ENCODE data around the gene MIS18BP1.
"Not testable (repeated sequence)": the region's sequence is repeated elsewhere in the genome, so short reads cannot be mapped to it uniquely, and the experiment has no call there.

MIS18BP1 gene

DNA sequence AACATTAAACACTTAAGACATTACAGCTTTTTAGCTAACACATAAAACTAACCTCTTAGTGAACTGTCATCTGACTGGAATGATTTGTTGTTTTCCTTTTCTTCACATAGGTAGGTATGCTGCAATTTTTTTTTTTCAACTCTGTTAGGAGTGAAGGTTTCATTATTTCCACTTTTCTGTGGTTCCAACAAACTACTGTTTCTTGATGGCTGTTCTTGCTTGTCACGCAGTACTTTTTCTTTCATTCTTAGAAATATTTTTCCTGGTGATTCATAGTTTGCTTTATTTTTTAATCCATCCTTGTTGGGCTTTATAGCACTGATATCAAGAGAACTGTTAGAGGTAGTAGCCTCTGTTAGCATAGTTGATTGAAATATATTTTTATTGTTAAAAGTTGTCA, 6.3 kb downstream of the MIS18BP1 start:
- DNase-seq (ENCODE audit: low read depth in 3 of 3, low spot score in 1 of 3) = no peak

DNA sequence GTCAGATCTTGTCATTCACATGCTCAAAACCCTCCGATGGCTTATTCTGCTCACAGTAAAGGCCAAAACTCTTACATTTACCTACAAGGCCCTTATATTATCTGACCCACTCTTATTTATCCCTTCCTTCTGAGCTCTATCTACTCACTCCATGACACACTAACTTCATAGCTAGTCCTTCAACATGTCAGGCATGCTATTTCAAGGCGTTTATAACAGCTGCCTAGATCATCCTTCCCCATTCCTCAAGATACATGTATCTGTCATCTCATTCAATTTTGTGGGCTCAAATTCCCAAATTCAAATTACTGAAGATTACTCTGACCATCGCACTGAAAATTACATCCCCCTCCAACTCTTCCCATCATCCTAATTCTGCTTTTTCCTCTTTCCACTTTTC, 6.9 kb downstream of the MIS18BP1 start:
- DNase-seq (ENCODE audit: low read depth in 3 of 3, low spot score in 1 of 3) = no peak

DNA sequence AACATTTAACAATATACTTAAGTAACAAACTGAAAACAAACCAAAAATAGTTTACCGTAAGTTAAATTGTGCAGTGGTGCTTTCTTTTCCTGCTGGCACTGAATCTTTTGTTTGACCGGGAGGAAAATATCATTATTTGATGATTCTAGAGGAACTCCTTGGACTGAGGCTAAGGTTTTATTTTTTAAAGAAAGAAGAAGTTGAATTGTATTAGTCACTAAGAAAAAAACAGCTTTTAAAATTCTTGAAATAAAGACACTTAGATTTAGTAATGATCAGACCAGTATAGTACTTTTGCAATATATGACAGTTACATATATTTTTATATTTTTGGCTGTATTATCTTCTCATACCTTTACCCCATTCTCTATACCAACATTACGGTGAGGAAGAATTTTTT, 10.3 kb downstream of the MIS18BP1 start:
- DNase-seq (ENCODE audit: low read depth in 3 of 3, low spot score in 1 of 3) = no peak

DNA sequence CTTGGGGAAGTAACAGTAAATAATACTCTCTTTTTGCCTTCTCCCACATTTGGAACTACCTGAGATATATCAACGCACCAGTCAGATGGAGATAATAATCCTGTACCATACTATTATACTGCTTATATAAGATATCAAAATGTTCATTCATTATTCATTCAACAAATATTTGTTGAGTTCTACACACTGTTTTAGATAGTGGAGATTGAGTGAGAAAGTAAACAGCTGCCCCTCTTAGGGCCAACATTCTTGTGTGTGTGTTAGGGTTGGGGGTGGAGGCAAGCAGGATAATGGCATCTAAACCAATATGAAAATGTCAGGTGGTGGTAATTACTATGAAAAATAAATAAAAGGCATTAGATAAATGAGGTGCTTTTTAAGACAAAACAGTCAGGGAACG, 14.0 kb downstream of the MIS18BP1 start:
- DNase-seq (ENCODE audit: low read depth in 3 of 3, low spot score in 1 of 3) = no peak

DNA sequence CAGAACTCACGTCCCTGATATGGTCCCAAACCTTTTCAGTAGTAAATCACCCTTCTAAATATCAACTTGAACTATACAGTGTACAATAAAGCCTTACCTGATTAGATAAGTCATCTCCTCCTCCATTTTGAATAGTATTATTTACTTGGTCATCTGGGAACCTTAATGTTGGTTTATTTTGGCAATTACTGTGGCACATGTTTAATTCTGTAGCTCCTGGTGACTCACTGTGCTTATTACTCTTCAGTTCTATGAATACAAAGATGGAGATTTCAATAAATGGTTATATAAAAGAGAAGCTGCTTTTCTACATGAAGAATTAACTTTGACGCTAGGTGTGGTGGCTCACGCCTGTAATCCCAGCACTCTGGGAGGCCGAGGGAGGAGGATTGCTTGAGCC, 25.4 kb downstream of the MIS18BP1 start:
- DNase-seq (ENCODE audit: low read depth in 3 of 3, low spot score in 1 of 3) = no peak

DNA sequence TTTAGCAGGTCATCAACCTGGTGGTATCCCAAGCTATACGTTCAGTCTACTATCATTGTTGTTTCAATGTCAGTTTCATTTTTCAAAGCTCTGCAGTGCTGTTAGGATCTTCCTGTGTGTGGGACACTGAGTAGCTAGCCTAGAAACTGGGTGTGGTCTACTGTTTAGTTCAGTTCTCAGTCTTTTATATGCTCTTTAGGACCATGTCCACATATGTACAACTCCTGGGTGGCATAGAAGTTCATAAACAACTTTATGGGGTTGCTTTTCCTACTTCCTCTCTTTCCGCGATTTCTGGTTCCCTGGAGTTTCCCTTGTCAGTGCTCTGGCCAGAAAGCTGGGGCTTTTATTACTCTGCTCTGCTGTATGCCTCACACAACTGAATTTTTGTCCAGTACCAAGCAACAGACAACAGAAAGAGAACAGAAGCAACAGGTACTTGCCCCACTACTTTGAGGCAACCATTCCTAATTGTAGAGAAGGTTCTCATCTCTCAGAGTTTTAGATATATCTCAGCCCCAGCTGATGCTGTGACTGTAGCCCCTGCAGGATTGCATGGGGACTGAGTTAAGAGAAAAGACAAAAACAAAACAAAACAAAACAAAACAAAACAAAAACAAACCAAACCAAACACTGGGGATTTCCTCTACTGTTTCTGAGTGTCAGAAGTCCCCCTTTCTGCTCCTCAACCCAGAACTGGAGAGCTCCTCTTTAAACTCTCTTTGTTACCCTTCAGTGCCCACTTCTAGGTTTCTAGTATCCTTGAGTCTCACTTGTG, 30.3 kb downstream of the MIS18BP1 start:
- no peak for DNase-seq (ENCODE audit: low read depth in 3 of 3, low spot score in 1 of 3)

DNA sequence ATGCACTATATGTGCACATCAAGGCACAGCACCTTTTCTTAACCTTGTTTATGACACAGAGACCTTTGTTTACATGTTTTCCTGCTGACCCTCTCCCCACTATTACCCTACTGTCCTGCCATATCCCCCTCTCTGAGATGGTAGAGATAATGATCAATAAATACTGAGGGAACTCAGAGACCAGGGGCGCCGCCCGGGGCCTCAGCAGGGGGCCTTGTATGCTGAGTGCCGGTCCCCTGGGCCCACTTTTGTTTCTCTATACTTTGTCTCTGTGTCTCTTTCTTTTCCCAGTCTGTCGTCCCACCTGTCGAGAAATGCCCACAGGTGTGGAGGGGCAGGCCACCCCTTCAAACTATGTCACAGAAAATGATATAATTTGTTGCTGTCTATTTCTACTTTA, 38.7 kb downstream of the MIS18BP1 start:
- not testable (repeated sequence) for DNase-seq (ENCODE audit: low read depth in 3 of 3, low spot score in 1 of 3)

DNA sequence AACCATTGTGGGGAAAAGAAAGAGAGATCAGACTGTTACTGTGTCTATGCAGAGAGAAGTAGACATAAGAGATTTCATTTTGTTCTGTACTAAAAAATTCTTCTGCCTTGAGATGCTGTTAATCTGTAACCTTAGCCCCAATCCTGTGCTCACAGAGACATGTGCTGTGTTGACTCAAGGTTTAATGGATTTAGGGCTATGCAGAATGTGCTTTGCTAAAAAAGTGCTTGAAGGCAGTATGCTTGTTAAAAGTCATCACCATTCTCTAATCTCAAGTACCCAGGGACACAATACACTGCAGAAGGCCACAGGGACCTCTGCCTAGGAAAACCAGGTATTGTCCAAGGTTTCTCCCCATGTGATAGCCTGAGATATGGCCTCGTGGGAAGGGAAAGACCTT, 39.3 kb downstream of the MIS18BP1 start:
- DNase-seq (ENCODE audit: low read depth in 3 of 3, low spot score in 1 of 3) = not testable (repeated sequence)

DNA sequence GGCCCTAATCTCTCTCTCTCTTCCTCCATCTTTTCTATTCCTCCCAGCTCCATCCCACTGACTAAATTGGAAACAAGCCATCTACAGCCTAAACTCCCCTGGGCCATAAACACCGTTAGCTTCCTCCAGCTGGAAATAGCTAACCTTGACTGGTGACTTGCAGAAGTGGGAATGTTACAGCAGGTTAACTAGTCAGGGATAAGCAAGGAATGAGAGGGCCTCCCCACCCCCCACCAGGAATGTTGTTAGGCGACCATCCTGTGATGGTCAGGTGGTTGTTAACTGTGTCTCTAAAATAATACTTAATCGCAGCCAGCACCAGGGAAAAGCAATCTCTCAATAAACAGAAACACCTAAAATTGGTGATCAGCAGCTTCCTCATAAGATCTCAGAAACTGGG, 40.8 kb downstream of the MIS18BP1 start:
- no peak for DNase-seq (ENCODE audit: low read depth in 3 of 3, low spot score in 1 of 3)

DNA sequence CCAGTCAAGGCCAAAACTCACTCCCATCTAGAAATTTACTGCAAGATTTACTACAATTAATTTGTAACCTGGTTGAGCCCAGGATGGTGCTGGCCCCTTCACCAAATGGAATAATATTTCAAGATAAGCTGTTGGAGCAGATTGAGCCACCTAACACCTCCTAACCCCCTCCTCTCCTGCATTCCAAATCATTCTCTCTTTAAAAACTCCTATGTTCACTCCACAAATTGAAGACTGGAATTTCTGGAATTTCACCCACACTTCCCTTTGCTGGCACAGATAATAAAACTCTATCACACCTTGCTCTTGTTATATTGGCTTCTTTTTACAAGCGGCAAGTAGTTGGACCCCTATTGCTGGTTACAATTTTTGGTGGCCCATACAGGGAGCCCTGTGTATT, 41.7 kb downstream of the MIS18BP1 start:
- no peak for DNase-seq (ENCODE audit: low read depth in 3 of 3, low spot score in 1 of 3)

DNA sequence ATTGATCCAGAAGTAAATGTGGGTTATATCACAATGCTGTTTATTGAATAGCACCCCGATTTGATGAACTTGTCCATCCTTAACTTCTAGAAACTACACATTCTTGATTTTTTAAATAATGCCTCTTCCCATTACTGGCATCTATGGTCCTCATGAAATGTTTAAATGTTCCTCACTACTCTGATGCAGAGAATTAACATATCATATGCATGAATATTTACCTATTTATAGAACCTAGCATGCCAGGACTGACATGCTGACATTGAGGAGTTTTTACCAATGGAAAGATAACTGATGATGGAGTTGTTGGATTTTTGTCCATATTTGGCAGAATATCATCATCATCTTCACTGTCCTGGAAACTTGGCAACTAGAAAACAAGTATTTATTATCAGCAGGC, 42.8 kb downstream of the MIS18BP1 start:
- no peak for DNase-seq (ENCODE audit: low read depth in 3 of 3, low spot score in 1 of 3)

DNA sequence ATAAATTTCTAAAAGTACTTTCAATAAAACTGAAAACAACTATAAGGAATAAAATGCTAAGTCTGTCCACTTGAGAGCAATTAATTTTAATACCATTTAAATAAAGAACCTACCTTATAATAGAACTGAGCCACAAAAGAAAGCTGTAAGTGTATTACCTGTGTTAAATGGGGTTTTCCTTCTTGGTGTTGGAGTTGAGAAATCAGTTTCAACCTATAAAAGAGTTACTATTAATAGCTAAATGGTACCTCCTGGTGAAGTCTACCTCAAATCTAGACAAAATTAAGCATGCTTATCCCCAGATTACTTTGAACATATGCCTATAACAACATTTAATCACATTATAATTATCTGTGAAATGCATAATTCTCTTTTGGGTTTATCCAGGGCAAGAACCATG, 48.8 kb downstream of the MIS18BP1 start:
- no peak for DNase-seq (ENCODE audit: low read depth in 3 of 3, low spot score in 1 of 3)

DNA sequence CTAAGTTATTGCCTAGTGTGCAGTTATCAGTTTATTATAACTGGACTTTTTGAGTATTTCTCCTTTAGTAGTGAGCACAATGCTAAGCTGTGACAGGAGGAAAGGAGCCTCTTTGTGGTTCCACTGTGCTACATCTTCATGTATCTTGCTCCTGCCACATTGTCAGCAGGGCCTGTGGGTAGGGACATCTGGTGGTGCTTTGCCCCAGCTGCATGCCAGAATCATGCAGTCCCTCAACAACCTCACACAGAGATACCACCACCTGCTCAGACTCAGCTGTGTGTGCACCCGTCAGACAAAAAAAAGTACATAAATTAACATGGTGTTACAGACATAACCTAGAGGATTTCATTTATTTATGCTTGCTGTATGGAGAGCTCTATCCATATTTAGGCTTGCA, 51.1 kb downstream of the MIS18BP1 start:
- no peak for DNase-seq (ENCODE audit: low read depth in 3 of 3, low spot score in 1 of 3)

DNA sequence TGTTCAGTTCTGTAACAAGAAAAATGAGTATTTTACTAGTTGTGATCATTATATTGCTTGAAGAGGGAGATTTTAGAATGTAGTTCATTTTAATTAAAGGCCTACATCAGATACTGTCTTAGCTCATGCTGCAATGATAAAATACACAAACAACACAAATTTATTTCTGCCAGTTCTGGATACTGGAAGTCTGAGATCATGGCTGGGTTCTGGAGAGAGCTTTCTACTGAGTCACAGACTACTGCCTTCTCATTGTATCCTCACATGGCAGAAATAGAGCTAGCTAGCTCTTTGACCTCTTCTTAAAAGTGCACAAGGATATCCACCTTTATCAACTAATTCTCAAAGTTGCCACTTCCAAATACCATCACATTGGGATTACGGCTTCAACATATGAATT, 53.8 kb downstream of the MIS18BP1 start:
- DNase-seq (ENCODE audit: low read depth in 3 of 3, low spot score in 1 of 3) = no peak

DNA sequence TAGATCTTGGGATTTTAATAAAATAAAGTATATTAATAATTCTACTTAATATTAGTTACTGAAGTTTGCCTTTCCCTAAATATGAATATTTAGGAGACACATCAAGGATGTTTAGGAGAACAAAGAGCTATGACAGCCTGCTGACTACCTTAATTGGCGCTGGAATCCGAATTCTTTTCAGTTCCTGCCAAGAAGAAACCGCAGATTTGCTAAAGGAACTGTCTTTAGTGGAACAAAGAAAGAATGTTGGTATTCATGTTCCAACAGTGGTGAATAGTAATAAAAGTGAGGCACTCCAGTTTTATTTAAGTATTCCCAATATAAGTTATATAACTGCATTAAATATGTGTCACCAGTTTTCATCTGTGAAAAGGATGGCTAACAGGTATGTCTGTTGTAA, 54.5 kb downstream of the MIS18BP1 start:
- no peak for DNase-seq (ENCODE audit: low read depth in 3 of 3, low spot score in 1 of 3)

DNA sequence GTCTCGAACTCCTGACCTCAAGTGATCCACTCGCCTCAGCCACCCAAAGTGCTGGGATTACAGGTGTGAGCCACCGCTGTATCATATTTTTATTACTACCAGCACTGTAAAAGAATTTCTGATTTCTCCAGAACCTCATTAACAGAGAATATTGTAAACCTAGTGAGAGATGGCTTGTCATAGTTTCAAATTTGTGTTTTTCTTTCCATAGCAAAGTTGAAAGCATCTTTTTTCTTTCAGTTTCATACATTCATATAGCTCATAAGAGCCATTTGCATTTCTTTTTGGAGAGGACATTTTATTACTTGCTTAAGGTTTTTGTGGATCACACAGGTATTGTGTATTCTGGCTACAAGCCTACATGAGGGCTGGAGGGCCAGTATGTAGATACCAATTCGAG, 58.0 kb downstream of the MIS18BP1 start:
- no peak for DNase-seq (ENCODE audit: low read depth in 3 of 3, low spot score in 1 of 3)

DNA sequence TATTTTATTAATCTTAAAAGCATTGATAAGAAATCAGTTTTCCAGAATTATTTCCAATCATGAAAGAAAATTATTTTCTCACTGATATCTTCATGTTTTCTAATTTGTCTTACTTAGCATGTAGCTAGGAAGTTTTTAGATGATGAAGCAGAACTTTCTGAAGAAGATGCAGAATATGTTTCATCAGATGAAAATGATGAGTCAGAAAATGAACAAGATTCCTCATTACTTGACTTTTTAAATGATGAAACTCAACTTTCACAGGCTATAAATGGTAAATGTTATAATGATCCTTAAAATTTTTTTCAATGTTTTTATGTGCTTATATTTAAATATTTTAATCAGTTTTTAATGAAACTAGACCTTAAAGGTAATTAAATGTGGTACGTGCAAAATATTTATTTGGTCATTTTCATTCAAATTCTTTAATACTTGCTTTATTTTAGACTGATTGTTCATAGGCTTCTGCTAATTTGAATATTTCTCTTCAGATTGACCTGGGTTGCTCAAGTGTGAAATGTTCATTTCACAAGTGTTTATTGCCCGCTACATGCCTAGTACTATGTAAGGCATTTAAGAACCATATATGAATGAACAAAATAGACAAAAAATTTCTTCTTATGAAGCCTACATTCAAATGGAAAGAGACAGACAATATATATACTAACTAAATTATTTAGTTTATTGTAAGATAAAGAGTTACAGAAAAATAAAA, 67.7 kb downstream of the MIS18BP1 start:
- DNase-seq (ENCODE audit: low read depth in 3 of 3, low spot score in 1 of 3) = no peak

DNA sequence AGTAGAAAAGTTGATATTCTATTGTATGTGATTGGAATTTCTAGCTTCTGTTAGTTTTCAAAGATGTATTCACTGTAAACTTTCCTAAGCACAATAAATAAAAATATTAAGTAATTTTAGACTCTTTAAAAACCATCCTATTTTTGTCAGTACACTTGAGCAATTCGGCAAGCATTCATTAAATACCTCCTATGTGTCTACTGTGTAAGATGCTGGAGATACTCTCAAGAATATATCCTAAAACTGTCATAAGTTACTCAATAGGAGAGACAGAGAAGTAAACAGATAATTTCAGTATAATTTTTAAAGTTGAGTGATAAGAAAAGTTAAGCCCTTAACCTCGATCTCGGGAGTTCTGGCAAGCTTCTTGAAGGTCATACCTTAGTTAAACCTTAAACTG, 71.2 kb downstream of the MIS18BP1 start:
- DNase-seq (ENCODE audit: low read depth in 3 of 3, low spot score in 1 of 3) = no peak

DNA sequence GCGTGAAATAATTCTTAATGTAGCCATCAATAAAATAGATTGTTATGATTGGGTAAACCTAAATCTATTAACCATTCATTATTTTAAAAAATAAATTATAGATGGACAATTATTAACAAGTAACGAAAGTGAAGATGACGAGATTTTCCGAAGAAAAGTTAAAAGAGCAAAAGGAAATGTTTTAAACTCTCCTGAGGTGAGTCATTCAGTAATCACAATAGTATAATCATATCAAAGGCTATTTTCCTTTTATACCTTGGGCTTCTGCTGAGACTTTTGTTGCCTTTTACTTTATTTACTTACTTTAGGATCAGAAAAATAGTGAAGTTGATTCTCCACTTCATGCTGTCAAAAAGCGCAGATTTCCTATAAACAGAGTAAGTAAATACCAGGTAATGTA, 71.7 kb downstream of the MIS18BP1 start:
- DNase-seq (ENCODE audit: low read depth in 3 of 3, low spot score in 1 of 3) = no peak

DNA sequence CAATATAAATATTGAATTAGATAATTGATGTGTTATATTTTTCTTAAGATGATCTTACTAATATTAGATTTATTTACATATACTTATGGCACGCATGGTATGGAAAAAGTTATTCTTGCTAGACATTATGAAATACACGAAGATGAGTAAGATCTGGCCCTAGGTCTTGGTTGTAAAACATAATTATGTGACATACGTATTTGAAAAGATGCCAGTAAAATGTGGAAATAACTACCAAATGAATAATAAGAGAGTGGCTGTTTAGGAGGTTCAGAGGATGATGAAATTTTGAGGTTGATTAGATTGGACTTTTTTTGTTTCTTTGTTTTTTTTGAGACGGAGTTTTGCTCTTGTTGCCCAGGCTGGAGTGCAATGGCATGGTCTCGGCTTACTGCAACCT, 75.9 kb downstream of the MIS18BP1 start:
- DNase-seq (ENCODE audit: low read depth in 3 of 3, low spot score in 1 of 3) = no peak

DNA sequence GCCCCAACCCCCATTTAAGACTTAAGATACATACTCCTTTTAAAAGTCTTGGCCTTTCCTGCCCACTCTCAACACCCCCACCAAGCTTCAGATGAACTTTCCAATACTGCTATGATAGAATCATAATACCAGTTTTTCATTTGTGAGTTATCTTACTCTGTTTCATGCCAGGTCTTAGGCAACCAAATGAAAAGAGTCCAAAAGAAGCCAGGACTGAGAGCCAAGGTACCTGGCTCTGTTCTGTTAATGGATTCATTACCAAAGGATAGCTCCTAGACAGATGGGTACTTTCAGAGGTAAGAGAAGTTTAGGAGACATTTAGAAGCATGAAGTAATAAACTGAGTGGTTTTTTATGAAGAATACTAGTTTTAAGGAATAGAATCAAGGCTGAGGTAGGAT, 83.1 kb downstream of the MIS18BP1 start:
- DNase-seq (ENCODE audit: low read depth in 3 of 3, low spot score in 1 of 3) = no peak

DNA sequence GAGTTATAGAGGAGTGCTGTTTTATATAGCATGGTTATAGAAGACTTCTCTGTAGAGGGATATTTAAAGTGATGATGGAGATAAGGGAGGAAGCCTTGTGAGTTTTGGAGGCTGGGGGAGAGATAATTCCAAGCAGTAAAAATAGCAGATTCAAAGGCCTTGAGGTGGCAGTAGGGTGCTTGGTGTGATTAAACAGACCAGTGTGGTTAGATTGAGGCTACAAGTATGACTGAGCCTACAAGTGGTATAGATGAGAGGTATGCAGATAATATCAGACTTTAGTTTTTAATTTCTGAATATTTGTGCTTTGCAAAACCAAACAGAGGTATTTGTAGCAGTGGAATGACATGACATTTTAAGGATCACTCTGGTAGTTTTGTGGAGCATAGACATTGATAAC, 96.9 kb downstream of the MIS18BP1 start:
- no peak for DNase-seq (ENCODE audit: low read depth in 3 of 3, low spot score in 1 of 3)
